HG03457 (cell line): ENCODE measurements around the gene HS3ST3B1.
A peak's percentile ranks its signal among the peaks of the same experiment; 100 is the strongest.

Experiments used
- ATAC-seq: cut with Tn5 transposase; IDR thresholded peaks from one replicate; pipeline ENCODE4 v1.9.1; 2021; ENCODE audit warnings: moderate number of reproducible peaks; ENCODE audit not compliant: unreplicated experiment

HS3ST3B1 gene

GRCh38 chr17:14351493-14351892, 50.6 kb downstream of the HS3ST3B1 start:
- peak; percentile 93 for ATAC-seq

- no peak for ATAC-seq
These were observed 51.3 kb downstream of the HS3ST3B1 start for GRCh38 chr17:14352136-14352535.

GRCh38 chr17:14353861-14354474, 53.1 kb downstream of the HS3ST3B1 start:
- no peak for ATAC-seq

GRCh38 chr17:14354807-14355206, 53.9 kb downstream of the HS3ST3B1 start:
- ATAC-seq, result no peak

- no peak for ATAC-seq
These were observed 54.7 kb downstream of the HS3ST3B1 start for GRCh38 chr17:14355556-14355955.

GRCh38 chr17:14359163-14360020, 58.5 kb downstream of the HS3ST3B1 start:
- ATAC-seq, result peak; percentile 99

GRCh38 chr17:14360856-14361255, 60.0 kb downstream of the HS3ST3B1 start:
- ATAC-seq, result no peak

GRCh38 chr17:14361470-14361869, 60.6 kb downstream of the HS3ST3B1 start:
- no peak for ATAC-seq

- no peak for ATAC-seq
These were observed 61.1 kb downstream of the HS3ST3B1 start for GRCh38 chr17:14361945-14362508.

GRCh38 chr17:14366199-14366598, 65.3 kb downstream of the HS3ST3B1 start:
- ATAC-seq, result no peak

GRCh38 chr17:14372461-14372860, 71.6 kb downstream of the HS3ST3B1 start:
- ATAC-seq, result no peak

GRCh38 chr17:14372905-14373613, 72.2 kb downstream of the HS3ST3B1 start:
- no peak for ATAC-seq

GRCh38 chr17:14373614-14374259, 72.9 kb downstream of the HS3ST3B1 start:
- ATAC-seq, result no peak

- no peak for ATAC-seq
These were observed 73.4 kb downstream of the HS3ST3B1 start for GRCh38 chr17:14374268-14374667.

- ATAC-seq, result no peak
These were observed 75.8 kb downstream of the HS3ST3B1 start for GRCh38 chr17:14376666-14377065.

- no peak for ATAC-seq
These were observed 80.7 kb downstream of the HS3ST3B1 start for GRCh38 chr17:14381606-14382005.

- no peak for ATAC-seq
These were observed 86.2 kb downstream of the HS3ST3B1 start for GRCh38 chr17:14387036-14387435.

- no peak for ATAC-seq
These were observed 88.8 kb downstream of the HS3ST3B1 start for GRCh38 chr17:14389681-14390080.

- ATAC-seq, result no peak
These were observed 92.8 kb downstream of the HS3ST3B1 start for GRCh38 chr17:14393723-14394122.

- no peak for ATAC-seq
These were observed 94.4 kb downstream of the HS3ST3B1 start for GRCh38 chr17:14395255-14395654.

- ATAC-seq, result no peak
These were observed 95.7 kb downstream of the HS3ST3B1 start for GRCh38 chr17:14396547-14396946.
